GM21390 (cell line): ENCODE measurements around the gene ADRA2B.

Experiments used
- ATAC-seq: cut with Tn5 transposase; IDR thresholded peaks from one replicate; pipeline ENCODE4 v1.9.1; 2021; ENCODE audit not compliant: unreplicated experiment

Gene ADRA2B

GRCh38 chr2:96119389-96119751, 3.0 kb upstream of the ADRA2B start:
- ATAC-seq, result no peak

- no peak for ATAC-seq
These were observed 2.5 kb upstream of the ADRA2B start for GRCh38 chr2:96118698-96119388.

- no peak for ATAC-seq
These were observed 1.6 kb upstream of the ADRA2B start for GRCh38 chr2:96117701-96118588.

- peak; percentile 73 for ATAC-seq
These were observed 635 bp upstream of the ADRA2B start for GRCh38 chr2:96116879-96117533.

- ATAC-seq, result no peak
These were observed 544 bp downstream of the ADRA2B start for GRCh38 chr2:96115631-96116423.

- ATAC-seq, result no peak
These were observed 1.3 kb downstream of the ADRA2B start for GRCh38 chr2:96114903-96115581.

GRCh38 chr2:96114546-96114902, 1.8 kb downstream of the ADRA2B start:
- ATAC-seq, result no peak

GRCh38 chr2:96113951-96114350, 2.4 kb downstream of the ADRA2B start:
- no peak for ATAC-seq

GRCh38 chr2:96113367-96113677, 3.0 kb downstream of the ADRA2B start:
- no peak for ATAC-seq

GRCh38 chr2:96112501-96113366, 3.6 kb downstream of the ADRA2B start:
- no peak for ATAC-seq

GRCh38 chr2:96111823-96112500, 4.4 kb downstream of the ADRA2B start:
- no peak for ATAC-seq

- no peak for ATAC-seq
These were observed 5.1 kb downstream of the ADRA2B start for GRCh38 chr2:96111257-96111640.

GRCh38 chr2:96110621-96111256, 5.6 kb downstream of the ADRA2B start:
- ATAC-seq, result no peak

- ATAC-seq, result no peak
These were observed 6.3 kb downstream of the ADRA2B start for GRCh38 chr2:96109931-96110511.

GRCh38 chr2:96109361-96109680, 7.0 kb downstream of the ADRA2B start:
- ATAC-seq, result no peak

GRCh38 chr2:96108541-96109360, 7.6 kb downstream of the ADRA2B start:
- ATAC-seq, result no peak

GRCh38 chr2:96108151-96108540, 8.2 kb downstream of the ADRA2B start:
- ATAC-seq, result no peak

- ATAC-seq, result no peak
These were observed 8.7 kb downstream of the ADRA2B start for GRCh38 chr2:96107708-96108065.
